ENCODE measurements around the gene ZG16. TPM values are rescaled to one million over a fixed set of nuclear protein-coding genes. Genes with fewer than 3 reads are reported as not detected.

ZG16 gene
- total and polyA plus RNA-seq, 9 of the 15 experiments (the other 6 are each of a cell fraction or from before 2014, with no cell fraction given): 0.04 TPM; not detected in 8

- TF ChIP-seq ZNF609 (CRISPR knock-in tag; IDR thresholded peaks at IDR 0.05; ENCODE audit: borderline replicate concordance) (no peak), HNRNPK (IDR thresholded peaks at IDR 0.05; ENCODE audit: low read depth, low read length, poor library complexity, severe bottlenecking) (no peak), KDM1A (IDR thresholded peaks at IDR 0.05) (no peak), ELK1 (CRISPR knock-in tag; IDR thresholded peaks at IDR 0.05) (no peak), SRSF1 (IDR thresholded peaks at IDR 0.05; ENCODE audit: low read depth, low read length) (no peak), CBFA2T3 (IDR thresholded peaks at IDR 0.05) (no peak), KLF16 (IDR thresholded peaks at IDR 0.05) (no peak), ARID2 (IDR thresholded peaks at IDR 0.05) (no peak), ZNF12 (CRISPR knock-in tag; IDR thresholded peaks at IDR 0.05) (no peak), BCLAF1 (IDR thresholded peaks at IDR 0.05; ENCODE audit: borderline replicate concordance in 1 of 2, control insufficient read depth in 1 of 2, low read depth in 2 of 2, low read length in 1 of 2) (no peak), POLR2B (IDR thresholded peaks at IDR 0.05; ENCODE audit: low read depth, partially characterized antibody) (no peak), SRSF7 (optimal IDR thresholded peaks at IDR 0.05; ENCODE audit: low read depth, low read length) (no peak)
- TF ChIP-seq, protein P1, sequence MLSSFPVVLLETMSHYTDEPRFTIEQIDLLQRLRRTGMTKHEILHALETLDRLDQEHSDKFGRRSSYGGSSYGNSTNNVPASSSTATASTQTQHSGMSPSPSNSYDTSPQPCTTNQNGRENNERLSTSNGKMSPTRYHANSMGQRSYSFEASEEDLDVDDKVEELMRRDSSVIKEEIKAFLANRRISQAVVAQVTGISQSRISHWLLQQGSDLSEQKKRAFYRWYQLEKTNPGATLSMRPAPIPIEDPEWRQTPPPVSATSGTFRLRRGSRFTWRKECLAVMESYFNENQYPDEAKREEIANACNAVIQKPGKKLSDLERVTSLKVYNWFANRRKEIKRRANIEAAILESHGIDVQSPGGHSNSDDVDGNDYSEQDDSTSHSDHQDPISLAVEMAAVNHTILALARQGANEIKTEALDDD (IDR thresholded peaks at IDR 0.05): no peak
- TF ChIP-seq, protein P2, sequence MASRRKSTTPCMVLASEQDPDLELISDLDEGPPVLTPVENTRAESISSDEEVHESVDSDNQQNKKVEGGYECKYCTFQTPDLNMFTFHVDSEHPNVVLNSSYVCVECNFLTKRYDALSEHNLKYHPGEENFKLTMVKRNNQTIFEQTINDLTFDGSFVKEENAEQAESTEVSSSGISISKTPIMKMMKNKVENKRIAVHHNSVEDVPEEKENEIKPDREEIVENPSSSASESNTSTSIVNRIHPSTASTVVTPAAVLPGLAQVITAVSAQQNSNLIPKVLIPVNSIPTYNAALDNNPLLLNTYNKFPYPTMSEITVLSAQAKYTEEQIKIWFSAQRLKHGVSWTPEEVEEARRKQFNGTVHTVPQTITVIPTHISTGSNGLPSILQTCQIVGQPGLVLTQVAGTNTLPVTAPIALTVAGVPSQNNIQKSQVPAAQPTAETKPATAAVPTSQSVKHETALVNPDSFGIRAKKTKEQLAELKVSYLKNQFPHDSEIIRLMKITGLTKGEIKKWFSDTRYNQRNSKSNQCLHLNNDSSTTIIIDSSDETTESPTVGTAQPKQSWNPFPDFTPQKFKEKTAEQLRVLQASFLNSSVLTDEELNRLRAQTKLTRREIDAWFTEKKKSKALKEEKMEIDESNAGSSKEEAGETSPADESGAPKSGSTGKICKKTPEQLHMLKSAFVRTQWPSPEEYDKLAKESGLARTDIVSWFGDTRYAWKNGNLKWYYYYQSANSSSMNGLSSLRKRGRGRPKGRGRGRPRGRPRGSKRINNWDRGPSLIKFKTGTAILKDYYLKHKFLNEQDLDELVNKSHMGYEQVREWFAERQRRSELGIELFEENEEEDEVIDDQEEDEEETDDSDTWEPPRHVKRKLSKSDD (conservative IDR thresholded peaks at IDR 0.05; ENCODE audit: low read length): no peak
Measured at GRCh38 chr16:29806641-29807425, 28.8 kb downstream of the ZG16 start (continued).
